NCI-H2029 (cell line): Measurements from ENCODE around the gene TWIST2.

ENCODE experiments used
- DNase-seq: peaks from one replicate; lab custom pipeline; 2025; lab: John Stamatoyannopoulos, UW

The TWIST2 gene

DNA sequence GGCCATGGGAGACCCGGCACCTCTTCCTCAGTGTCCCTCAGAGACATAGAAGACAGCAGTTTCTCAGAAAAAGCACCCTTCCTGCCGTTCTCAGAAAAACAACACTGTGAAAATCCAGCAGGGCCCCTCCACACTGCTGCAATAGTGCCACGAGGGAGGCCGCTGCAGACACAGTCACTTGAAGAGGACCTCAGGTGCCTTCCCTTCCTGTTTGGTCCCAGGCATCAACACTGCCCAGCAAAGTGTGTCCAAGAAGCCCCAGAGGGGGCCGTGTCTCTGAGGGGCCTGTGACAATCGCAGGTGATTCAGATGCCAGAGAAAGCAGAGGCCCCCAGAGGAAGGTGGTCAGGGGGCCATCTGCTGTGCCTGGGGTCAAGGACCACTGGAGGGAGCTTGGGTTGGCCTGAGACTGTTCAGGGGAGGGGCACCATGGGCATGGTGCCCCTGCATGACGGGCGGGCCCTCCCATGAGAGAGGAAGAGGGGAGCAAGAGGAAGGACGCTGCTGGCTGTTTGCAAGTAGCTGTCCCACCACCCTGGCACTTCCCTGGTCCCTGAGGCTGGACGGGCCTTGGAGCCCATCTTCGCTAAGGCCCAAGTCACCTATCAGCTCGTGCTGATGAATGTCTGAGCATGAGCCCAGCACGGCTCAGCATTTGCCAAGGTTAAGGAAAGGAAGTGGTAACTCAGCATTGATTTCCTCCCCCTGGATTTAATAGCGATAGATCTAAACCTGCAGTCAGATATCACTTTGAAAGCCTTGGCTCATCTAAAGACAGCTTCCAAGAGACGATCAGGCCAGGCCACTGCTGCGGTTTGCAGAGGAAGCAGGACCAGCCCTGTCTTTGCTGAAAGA is 9.1 kb downstream of the TWIST2 start:
- no peak for DNase-seq

- DNase-seq = no peak
Measured at GRCh38 chr2:238857959-238858358, 10.1 kb downstream of the TWIST2 start.

- DNase-seq = no peak
Measured at GRCh38 chr2:238859636-238860347, 11.9 kb downstream of the TWIST2 start.

DNA sequence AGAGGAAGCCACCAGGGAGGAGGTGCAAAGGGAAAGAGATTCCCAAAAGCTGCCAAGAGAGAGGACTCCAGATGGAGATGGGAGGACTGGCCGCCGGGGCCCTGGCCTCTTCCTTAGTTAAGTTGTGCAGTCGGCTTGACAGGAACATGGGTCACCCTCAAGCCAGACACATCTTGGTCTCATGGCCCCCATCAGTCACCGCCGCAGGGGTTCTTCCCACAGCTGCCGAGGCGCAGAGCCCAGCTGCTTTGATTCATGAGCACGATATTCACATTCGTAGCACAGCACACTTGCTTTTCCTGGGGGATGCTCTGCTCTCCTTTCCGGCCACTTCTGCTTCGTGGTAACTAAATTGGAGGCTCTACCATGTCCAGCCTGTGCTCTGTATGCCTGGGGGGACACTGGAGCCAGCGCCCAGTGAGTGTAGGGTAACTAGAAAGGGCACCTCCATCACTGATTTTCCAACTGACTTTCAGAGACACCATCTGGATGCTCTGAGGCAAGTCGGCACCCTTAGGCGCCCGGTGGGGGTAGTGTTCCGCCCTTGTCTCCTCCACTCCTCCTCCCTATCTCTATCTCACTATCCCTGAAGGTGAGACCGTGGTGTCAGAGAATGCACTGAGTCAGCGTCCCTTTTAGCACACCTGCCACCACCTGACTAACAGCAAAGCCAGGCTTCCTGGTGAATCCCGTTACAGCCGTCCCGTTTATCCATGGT is 13.3 kb downstream of the TWIST2 start:
- DNase-seq = no peak

- DNase-seq = no peak
Measured at GRCh38 chr2:238861766-238862315, 14.0 kb downstream of the TWIST2 start.

DNA sequence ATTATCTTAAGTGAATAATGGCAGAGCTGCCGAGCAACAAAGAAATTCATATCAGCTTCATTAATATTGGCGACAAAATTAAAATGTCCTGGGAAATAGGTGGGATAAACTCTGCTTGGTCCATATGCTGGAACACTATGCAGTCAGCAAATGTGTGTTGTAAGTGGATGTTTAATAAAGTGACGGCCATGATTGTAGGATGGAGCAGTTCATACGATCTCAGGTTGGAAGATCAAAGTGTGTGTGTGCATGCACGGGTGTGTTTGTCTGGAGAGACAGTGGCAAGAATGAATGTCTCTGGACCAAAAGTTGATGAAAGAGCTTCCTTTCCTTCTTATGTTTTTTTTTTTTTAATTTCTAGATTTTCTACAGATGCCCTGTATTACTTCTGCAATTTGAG is 14.8 kb downstream of the TWIST2 start:
- no peak for DNase-seq

GRCh38 chr2:238863231-238863630 is 15.3 kb downstream of the TWIST2 start:
- no peak for DNase-seq

DNA sequence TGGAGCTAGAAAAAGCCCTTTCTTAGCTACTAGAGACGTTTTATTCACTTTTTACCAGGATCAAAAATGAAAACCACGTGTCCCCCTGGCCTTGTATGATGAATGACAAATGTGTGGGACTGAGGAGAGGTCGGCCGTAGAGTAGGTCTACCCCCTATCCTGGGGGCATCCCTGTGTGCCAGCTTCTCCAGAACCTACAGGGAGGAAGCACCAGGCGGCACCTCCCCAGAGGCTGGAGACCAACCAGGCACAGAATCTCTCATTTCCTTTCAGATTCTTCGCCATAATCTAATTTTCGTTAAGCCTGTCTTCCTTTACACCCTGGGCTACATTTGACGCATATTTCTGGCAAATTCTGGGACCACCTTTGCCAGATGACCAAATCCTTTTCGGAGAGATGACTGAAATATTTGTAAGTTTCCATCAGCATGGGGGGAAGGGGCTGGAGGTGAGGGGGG is 15.9 kb downstream of the TWIST2 start:
- DNase-seq = no peak

DNA sequence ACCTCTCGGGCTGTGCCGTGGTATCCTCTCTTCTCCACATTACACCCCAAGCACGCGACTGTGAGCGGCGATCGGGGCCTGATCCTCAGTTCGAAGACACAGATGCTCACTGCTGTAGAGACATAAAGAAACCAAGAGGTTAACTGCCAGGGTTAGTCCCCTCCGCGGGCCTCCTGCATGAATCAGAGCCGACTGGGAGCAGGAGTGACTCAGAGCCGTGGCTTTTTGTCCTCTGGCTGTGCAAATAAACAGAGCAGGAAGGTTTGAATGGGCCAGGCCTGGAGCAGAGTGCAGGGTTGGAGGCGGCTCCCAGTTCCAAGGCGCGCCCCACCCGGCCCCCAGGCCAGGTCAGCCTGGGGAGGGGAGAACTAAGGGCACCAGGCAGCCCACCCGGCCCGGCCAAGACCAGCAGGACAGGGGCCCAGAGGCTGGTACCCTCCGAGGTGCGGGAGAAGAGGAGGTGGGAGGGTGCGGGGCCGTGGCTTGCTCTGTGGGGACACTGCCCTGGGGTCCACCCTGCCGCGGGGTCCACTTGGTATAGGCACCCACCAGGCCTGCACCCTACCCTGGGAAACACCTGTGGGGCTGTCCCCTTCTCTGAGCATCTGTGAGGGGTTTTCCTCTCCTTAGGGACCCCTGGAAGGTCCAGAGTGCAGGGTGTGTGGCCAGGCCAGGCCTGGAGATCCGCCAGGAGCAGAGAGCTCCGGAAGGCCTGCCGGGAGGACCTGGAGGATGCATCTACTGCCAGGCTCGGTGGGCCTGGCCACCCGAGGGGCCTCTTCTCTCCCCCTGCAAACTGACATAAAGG is 16.5 kb downstream of the TWIST2 start:
- DNase-seq = no peak

DNA sequence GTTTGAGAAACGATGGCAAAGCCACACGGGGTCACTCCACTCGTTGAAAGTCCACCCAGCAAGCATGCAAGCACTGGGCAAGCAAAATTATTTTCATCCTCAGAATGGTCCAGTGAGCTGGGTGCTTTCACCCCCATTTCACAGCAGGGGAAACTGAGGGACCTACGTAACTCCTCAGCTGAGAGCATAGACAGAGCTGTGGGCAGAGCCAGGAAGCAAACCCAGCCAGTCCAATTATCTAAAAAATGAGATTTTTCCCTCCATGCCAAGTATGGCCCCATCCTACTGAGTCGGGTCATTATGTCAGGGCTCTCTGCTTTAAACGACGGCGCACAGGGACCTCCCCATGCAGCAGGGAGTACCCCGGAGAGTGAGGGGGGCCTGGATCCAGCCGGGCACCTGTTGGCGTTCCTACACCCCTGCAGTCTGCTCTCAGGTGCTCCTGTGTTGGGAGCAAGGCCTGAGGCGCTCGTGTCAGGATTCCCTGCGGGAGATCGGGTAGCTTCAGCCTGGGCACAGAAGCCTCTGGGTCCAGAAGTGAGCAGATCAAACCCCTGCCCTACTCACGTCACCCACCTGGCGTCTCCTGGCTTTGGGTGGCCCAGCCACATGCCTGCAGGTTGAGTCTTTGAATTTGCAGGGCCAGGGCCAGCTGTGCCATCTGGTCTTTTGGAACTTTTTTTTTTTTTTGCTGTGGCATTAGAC is 17.3 kb downstream of the TWIST2 start:
- no peak for DNase-seq

DNA sequence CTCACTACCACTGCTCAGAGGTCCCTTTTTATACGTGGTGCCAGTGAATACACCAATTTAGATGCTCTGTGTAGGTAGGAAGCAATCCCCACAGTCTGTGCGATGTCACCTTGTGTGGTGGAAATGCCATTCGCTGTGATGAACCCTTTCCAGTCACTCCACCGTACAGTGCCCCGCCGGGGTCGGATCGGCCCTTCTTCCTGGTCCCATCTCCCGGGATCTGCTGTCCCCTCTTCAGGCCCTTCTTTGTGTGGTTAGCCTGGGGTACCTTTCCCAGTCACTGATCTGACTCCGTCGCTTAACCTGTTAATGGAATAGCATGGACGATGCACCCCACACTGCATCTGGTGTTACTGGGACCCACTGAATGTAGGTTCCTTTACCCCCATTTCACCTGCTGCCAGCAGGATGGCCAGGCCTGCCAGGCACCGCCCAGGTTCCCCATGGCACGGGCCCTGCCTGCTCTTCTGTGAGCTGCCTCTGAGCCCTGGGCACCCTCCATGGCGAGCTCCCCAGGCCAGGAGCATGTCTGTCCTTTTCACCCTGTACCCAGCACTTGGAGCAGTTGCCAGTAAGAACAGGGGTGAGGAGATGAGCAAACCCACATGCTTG is 18.0 kb downstream of the TWIST2 start:
- DNase-seq = no peak

DNA sequence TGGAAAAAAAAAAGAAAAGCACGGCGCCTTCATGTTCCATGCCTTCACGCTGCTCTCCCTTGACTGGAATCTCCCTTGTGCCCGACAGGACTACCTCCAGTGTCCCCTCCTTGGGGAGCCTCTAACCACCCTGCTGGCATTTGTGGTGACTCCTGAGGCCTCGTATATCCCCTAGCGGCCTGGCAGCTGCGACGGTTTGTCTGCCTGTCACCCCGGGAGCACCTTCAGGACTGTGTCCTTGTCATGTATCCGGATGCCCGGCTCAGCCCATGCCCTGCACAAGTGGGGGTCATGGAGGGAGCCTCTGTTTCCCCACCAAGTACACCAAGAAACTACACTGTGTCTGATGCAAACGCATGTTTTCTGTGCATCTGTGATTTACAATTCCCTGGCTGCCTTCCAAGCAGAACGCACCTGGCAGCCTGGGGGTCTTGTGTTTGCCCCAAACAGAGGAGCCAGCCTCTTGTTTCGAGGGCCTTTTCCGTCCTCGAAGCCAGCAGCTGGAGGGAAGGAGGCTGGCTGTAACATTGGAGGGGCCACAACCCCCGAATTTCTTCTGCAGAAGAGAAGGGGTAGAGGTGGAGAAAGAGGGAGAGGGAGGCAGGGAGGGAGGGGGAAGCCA is 18.9 kb downstream of the TWIST2 start:
- no peak for DNase-seq

DNA sequence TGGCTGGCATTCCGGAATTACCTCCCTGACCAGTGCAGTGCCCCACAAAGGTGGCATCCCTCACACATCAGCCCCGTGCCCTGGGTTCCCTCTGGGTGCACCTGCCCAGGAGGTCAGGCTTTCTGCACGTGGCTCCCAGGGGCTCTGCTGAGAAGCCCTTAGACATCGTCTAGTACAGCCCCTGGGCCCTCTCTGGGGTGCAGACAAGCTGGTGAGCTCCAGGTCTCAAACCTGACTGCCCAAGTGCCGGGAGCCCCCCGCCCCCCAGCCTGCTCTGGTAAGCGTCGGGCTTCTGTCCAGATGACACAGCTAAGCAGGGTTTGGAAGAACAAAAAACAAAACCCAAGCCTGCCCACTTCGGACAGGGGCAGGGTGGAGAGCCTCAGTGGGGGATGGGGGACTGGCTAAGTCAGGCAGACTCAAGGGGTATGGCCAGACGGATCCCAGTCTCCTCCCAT is 20.2 kb downstream of the TWIST2 start:
- no peak for DNase-seq

- DNase-seq = peak; percentile 12
Measured at GRCh38 chr2:238868616-238869292, 20.9 kb downstream of the TWIST2 start.

DNA sequence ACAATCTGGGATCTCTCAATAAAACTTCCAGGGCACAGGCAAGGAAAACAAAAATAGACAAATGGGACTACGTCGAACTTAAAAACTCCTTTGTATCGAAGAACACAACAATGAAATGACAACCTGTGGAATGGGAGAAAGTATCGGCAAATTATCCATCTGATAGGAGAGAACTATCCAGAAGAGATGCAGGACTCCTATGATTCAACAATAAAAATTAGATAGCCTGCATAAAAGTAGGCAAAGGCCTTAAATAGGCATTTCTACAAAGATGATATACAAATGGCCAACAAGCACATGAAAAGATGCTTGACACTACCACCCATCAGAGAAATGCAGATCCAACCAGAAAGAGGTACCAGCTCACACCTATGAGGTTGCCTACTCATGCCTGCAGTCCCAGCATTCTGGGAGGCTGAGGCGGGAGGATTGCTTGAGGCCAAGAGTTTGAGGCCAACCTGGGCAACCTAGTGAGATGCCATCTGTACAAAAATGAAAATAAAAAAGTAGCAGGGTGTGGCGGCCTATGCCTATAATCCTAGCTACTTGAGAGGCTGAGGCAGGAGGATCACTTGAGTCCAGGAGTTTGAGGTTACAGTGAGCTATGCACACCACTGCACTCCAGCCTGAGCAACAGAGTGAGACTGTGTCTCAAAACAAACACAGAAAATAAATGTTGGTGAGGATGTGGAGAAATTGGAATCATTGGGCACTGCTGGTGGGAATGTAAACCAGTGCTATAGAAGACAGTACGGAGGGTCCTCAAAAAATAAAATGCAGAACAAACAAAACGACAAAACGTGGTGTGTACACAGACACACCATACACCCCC is 21.6 kb downstream of the TWIST2 start:
- no peak for DNase-seq

DNA sequence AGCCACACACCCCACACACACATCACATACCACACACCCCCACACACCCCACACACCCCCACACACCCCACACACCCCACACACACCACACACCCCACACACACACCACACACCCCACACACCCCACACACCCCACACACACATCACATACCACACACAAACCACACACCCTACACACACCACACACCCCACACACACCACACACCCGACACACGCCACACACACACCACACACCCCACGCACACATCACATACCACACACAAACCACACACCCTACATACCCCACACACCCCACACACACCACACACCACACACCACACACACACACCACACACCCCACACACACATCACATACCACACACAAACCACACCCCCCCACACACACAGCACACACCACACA is 22.4 kb downstream of the TWIST2 start:
- no peak for DNase-seq

GRCh38 chr2:238872026-238872425 is 24.1 kb downstream of the TWIST2 start:
- no peak for DNase-seq

GRCh38 chr2:238872628-238873380 is 24.9 kb downstream of the TWIST2 start:
- no peak for DNase-seq
